T-helper 1 cell (primary cell): Measurements from ENCODE around the gene FBLN7.
A peak's percentile ranks its signal among the peaks of the same experiment; 100 is the strongest.
"Not testable (repeated sequence)": the region's sequence is repeated elsewhere in the genome, so short reads cannot be mapped to it uniquely, and the experiment has no call there.

ENCODE experiments used
- DNase-seq, 5 donors: peaks; one replicate each; pipeline ENCODE4 v3.0.0-alpha.2; 2012 to 2020
- total RNA-seq, 4 donors: gene quantifications; one replicate each; lab custom pipeline; 2026; lab: John Stamatoyannopoulos, UW

The FBLN7 gene, protein sequence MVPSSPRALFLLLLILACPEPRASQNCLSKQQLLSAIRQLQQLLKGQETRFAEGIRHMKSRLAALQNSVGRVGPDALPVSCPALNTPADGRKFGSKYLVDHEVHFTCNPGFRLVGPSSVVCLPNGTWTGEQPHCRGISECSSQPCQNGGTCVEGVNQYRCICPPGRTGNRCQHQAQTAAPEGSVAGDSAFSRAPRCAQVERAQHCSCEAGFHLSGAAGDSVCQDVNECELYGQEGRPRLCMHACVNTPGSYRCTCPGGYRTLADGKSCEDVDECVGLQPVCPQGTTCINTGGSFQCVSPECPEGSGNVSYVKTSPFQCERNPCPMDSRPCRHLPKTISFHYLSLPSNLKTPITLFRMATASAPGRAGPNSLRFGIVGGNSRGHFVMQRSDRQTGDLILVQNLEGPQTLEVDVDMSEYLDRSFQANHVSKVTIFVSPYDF
- total RNA-seq: 11.2 to 20.4 (median 15.9) reads per million in 4 donors

DNA sequence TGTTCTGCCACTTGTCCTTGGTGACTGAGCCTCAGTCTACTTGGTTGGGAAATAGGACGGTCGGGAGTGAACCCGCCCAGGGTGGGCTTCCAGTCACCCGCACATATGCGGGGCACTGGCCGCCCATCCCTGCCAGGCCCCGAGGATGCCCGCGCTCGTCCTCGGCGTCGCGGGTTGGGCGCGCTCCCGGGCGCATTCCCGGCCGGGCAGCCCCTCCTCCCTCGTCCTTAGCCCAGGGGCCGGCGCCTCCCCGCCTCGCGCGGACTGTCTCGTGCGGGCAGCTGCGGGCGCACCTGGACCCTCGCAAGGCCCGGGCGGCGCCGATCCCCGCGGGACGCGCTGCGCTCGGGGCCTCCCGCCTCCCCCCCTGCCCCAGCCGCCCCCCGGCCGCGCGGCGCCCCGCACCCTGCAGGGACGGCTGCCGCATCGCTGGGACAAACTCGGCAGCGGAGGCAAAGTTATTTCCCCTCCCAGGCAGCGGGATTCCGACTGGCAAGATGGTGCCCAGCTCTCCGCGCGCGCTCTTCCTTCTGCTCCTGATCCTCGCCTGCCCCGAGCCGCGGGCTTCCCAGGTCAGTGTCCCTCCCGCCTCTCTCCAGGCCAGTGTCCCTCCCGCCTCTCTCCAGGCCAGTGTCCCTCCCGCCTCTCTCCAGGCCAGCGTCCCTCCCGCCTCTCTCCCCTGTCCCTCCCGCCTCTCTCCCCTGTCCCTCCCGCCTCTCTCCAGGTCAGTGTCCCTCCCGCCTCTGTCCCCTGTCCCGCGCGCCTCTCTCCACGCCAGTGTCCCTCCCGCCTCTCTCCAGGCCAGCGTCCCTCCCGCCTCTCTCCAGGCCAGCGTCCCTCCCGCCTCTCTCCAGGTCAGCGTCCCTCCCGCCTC lies at the start of gene FBLN7:
TSS of gene FBLN7 (plus strand) at position 227 of the 874 bp plus-strand sequence. CDS start at position 498, 271 bp downstream.
- DNase-seq: peak in 1 of 5 donors; percentile 9

- no peak for DNase-seq
Observed at GRCh38 chr2:112089375-112089774, 48.8 kb upstream of the FBLN7 start.

DNA sequence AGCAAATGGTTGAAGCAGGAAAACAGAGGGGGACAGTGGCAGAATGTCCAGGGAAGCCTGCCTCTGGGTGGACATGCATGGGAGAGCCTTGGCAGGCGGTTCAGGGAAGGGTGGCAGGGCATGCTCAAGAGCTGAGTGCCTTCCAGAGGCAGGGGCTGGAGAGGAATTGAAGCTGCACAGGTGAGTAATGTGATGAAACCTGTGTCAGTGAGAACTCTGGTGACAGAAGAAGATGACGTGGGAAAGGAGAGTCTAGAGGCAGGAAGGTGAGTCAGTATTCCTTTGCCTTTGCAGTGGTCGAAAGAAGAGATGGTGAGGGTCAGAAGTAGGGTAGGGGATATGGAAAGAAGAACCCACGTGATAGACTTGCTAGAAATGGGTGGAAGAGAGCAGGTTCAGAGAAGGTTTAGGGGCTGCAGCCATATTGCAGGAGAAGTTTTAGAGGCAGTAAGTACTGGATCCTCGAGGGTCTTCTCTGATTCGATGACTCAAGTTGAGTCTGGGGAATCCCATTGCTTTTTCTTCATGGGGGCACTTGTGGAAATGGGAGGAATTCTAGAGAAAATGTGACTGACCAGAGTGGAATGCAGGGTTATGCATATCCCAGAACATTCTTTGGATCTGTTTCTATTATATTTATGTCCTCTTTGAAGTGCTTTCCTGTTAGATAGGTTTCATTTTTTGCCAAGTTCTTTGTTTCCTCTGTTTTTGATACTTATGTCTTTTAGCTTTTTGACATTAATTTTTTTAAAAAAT lies 45.7 kb upstream of the FBLN7 start:
- no peak for DNase-seq

- DNase-seq: no peak
Observed at GRCh38 chr2:112093216-112093615, 45.0 kb upstream of the FBLN7 start.

DNA sequence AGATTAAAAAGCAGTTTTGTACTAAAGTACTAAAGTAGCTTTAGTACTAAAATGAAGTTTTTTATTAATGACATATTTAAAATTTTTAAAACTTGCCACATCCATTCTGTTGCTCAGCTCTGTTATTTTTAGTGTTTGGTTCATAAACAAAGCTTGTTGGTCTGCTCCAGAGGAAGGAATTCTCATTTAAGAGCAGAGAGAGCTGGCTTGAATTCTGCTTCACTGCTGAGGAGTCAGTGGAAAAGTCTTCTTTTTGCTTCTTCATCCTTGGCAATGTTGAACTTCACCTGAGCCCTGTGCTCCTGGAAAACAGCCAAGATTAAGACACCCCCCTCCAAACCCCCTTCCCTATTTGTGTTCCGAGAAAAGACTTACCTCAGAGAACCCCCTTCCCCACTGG lies 42.5 kb upstream of the FBLN7 start:
- DNase-seq: no peak

DNA sequence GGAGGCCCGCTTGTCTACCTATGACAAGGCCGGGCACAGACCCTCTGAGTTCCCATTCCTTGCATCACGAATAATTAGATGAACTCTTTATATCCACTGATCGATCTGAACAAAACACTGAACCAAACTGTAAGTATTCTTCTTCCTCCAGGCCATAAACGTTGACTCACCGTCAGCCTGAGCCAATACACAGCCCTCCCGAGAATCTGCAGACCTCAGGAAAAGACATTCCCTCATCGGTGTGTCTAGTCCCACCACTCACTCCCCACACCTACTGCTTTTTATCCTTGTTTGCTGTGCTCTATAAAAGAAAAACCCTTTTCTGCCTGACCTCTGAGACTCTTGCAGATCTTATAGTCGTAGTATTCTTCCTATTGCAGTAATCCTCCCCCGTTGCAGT lies 42.1 kb upstream of the FBLN7 start:
- DNase-seq: no peak

- no peak for DNase-seq
Observed at GRCh38 chr2:112108178-112108832, 29.9 kb upstream of the FBLN7 start.

GRCh38 chr2:112109278-112109677 lies 28.9 kb upstream of the FBLN7 start:
- DNase-seq: no peak

GRCh38 chr2:112110966-112111365 lies 27.2 kb upstream of the FBLN7 start:
- no peak for DNase-seq

GRCh38 chr2:112113354-112113753 lies 24.8 kb upstream of the FBLN7 start:
- not testable (repeated sequence) for DNase-seq

DNA sequence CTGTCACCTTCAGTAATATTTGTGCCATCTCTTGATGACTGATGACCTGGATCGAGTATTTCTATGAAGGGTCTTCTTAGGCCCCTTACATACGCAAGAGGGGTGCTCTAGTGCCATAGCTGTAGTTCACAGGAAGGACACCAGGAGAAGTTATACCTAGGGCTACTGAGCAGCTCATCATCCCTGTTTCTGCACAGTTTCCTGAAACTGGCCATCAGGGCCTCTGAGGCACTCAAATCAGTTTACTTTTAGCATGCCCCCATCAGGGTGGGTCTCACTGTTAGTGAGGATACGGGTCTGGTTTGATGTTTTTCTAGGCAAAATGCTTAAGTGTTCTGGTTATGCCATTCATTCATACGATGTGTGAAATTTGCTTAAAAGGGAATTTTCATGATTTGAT lies 20.0 kb upstream of the FBLN7 start:
- DNase-seq: no peak

DNA sequence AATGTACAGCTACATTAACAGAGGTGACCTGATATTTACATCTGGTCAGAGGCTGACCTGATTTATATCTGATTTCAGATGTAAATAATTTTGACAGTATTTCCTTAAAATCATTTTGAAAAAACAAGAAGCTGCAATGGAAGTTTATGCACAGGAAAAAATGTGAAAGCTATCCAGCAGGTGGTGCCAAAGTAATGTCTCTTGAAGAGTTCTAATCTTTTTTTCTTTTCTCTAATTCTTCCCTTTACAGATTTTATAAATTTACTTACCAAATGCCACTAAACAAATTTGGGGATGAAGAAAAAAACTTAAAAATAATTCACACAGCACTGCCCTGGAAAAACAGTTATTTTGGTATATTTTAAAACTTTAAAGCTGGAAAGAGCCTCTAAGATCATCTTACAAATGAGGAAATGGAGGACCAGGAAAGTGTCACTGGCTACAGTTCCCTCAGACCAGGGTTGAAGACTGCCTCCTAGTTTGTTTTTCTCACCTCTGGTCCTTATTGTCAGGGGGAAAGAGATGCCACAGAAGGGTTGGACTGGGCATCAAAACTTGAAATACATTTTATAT lies 16.4 kb upstream of the FBLN7 start:
- DNase-seq: peak in 3 of 5 donors; percentile 33 to 56 (median 47)

- no peak for DNase-seq
Observed at GRCh38 chr2:112129060-112129459, 9.1 kb upstream of the FBLN7 start.

- no peak for DNase-seq
Observed at GRCh38 chr2:112133344-112133743, 4.8 kb upstream of the FBLN7 start.

GRCh38 chr2:112134120-112134519 lies 4.1 kb upstream of the FBLN7 start:
- DNase-seq: no peak

DNA sequence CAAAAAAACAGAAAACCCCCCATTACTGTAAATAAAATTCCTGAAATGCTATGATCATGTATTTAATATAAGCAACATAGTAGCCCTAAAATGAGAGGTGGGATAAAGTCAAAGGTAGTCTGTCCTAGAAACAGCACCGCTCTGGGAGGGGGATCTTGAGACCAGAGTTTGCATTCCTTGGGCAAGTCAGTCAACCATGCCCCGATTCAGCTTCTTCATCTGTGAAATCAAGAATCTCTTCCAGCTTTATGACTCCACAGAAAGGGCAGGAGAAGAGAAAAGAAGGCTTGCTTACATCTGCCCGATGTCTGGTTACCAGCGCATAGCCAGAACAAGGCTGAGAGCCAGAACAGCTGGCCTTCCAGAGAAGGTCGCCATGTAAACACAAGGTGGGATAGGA lies 2.1 kb upstream of the FBLN7 start:
- DNase-seq: no peak

DNA sequence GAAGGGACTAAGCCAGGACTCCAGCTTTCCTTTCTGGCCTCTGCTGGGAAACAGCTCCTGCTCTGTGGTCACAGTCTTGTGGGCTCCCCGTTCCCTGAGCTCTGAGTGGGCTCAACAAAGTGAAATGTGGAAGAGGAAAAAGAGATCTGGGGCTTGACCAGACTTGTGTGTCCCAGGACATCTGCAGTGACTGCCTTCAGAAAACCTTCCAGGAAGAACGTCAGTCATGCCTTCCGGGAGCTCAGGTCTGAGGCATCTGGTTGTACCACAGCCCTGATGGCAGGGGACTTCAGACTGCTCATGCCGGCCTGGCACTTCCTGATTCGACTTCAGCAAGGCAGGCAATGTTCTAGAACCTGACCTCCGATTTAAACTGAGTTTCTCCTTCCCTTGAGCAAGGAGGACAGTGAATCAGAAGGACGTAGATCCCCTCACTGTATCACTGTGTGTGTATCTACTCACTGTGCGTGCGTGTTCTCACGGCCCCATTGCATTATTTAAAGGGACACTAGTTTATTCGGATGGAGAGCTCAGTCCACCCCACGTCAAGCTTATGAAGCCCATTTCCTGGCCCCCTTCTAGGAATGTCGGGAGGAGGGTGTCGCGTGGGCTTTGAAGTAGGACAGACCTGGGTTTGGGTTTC lies 548 bp upstream of the FBLN7 start:
- no peak for DNase-seq

GRCh38 chr2:112139033-112139614 lies 939 bp downstream of the FBLN7 start:
- not testable (repeated sequence) for DNase-seq

DNA sequence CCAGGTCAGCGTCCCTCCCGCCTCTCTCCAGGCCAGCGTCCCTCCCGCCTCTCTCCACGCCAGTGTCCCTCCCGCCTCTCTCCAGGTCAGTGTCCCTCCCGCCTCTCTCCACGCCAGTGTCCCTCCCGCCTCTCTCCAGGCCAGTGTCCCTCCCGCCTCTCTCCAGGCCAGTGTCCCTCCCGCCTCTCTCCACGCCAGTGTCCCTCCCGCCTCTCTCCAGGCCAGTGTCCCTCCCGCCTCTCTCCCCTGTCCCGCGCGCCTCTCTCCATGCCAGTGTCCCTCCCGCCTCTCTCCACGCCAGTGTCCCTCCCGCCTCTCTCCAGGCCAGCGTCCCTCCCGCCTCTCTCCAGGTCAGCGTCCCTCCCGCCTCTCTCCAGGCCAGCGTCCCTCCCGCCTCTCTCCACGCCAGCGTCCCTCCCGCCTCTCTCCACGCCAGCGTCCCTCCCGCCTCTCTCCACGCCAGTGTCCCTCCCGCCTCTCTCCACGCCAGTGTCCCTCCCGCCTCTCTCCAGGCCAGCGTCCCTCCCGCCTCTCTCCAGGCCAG lies 1.5 kb downstream of the FBLN7 start:
- DNase-seq: not testable (repeated sequence)

- DNase-seq: no peak
Observed at GRCh38 chr2:112140205-112140802, 2.1 kb downstream of the FBLN7 start.
